RWPE2 (cell line): ENCODE data around the gene HMX1.

Source experiments
- ATAC-seq: fragments of 200-7000 bp; cut with Tn5 transposase; 3 replicates; pipeline ENCODE4 v1.9.1; 2021; ENCODE audit warnings: low read depth
- DNase-seq: peaks from one replicate; pipeline ENCODE4 v3.0.0-alpha.2; 2020; ENCODE audit warnings: low spot score
- H3K27ac ChIP-seq: fragments of 450-650 bp; 2 replicates; pipeline ENCODE4 v1.5.1; 2017; ENCODE audit warnings: mild to moderate bottlenecking; ENCODE audit not compliant: poor library complexity, severe bottlenecking
- H3K27me3 ChIP-seq: fragments of 250-450 bp; sonication (Bioruptor Pico); 2 replicates; pipeline ENCODE4 v1.5.1; 2021; ENCODE audit warnings: mild to moderate bottlenecking, moderate library complexity; ENCODE audit not compliant: insufficient read depth, poor library complexity, severe bottlenecking
- H3K36me3 ChIP-seq: fragments of 250-450 bp; sonication (Bioruptor Pico); 2 replicates; pipeline ENCODE4 v1.5.1; 2020; ENCODE audit warnings: low read depth, mild to moderate bottlenecking, moderate library complexity
- H3K4me1 ChIP-seq: fragments of 250-450 bp; sonication (Bioruptor Pico); 2 replicates; pipeline ENCODE4 v1.5.1; 2021; ENCODE audit warnings: mild to moderate bottlenecking, moderate library complexity; ENCODE audit not compliant: insufficient read depth, poor library complexity, severe bottlenecking
- H3K4me3 ChIP-seq: fragments of 250-450 bp; sonication (Bioruptor Pico); 2 replicates; pipeline ENCODE4 v1.5.1; 2021; ENCODE audit warnings: mild to moderate bottlenecking, moderate library complexity; ENCODE audit not compliant: severe bottlenecking
- H3K9me3 ChIP-seq: fragments of 250-450 bp; sonication (Bioruptor Pico); 2 replicates; pipeline ENCODE4 v1.5.1; 2021; ENCODE audit warnings: mild to moderate bottlenecking, moderate library complexity; ENCODE audit not compliant: severe bottlenecking
- TF ChIP-seq, protein P1 (sequence below): fragments of 450-650 bp; IDR thresholded peaks from one replicate; pipeline ENCODE4 v1.5.1; 2017; ENCODE audit warnings: mild to moderate bottlenecking, moderate library complexity; ENCODE audit not compliant: poor library complexity, severe bottlenecking

Gene HMX1

GRCh38 chr4:8829584-8829983, 42.1 kb downstream of the HMX1 start:
- ATAC-seq = no peak
- H3K9me3 ChIP-seq = no peaks in the 10 kb centered on the region
- no peak for DNase-seq
- no peak overlapping the region for H3K4me3 ChIP-seq
- H3K27me3 ChIP-seq = peaks cover 29% of the 10 kb centered on the region
- H3K27ac ChIP-seq = no peak overlapping the region
- no peaks in the 10 kb centered on the region for H3K36me3 ChIP-seq
- no peaks in the 10 kb centered on the region for H3K4me1 ChIP-seq
- TF ChIP-seq, protein P1, sequence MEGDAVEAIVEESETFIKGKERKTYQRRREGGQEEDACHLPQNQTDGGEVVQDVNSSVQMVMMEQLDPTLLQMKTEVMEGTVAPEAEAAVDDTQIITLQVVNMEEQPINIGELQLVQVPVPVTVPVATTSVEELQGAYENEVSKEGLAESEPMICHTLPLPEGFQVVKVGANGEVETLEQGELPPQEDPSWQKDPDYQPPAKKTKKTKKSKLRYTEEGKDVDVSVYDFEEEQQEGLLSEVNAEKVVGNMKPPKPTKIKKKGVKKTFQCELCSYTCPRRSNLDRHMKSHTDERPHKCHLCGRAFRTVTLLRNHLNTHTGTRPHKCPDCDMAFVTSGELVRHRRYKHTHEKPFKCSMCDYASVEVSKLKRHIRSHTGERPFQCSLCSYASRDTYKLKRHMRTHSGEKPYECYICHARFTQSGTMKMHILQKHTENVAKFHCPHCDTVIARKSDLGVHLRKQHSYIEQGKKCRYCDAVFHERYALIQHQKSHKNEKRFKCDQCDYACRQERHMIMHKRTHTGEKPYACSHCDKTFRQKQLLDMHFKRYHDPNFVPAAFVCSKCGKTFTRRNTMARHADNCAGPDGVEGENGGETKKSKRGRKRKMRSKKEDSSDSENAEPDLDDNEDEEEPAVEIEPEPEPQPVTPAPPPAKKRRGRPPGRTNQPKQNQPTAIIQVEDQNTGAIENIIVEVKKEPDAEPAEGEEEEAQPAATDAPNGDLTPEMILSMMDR = no peak

DNA sequence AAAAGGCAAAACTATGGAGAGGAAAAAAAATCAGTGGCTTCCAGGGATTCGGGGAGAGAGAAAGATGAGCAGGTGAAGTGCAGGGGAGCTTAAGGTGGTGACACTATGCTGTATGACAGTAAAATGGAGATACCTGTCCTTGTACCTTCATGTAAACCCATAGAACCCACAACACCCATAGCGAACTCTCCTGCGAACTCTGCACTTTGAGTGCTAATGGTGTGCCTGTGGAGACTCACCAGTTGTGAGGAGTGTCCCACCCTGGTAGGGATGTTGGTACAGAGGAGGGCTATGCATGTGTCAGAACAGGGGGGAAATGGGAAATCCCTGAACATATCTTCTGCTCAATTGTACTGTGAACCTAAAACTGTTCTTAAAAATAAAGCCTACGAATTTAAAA, 42.8 kb downstream of the HMX1 start:
- ATAC-seq (no peak), DNase-seq (no peak)
- Histone ChIP-seq H3K4me1 (no peaks in the 10 kb centered on the region), H3K27ac (no peak overlapping the region), H3K36me3 (no peaks in the 10 kb centered on the region), H3K4me3 (no peak overlapping the region), H3K27me3 (peaks cover 29% of the 10 kb centered on the region), H3K9me3 (no peaks in the 10 kb centered on the region)
- TF ChIP-seq, protein P1 = no peak

- DNase-seq (peak; percentile 35), ATAC-seq (no peak)
- Histone ChIP-seq H3K4me1 (no peaks in the 10 kb centered on the region), H3K27ac (no peak overlapping the region), H3K4me3 (no peak overlapping the region), H3K9me3 (no peaks in the 10 kb centered on the region), H3K27me3 (peaks cover 5% of the 10 kb centered on the region), H3K36me3 (no peaks in the 10 kb centered on the region)
- TF ChIP-seq, protein P1 = no peak
Measured at GRCh38 chr4:8821151-8821950, 50.3 kb downstream of the HMX1 start.

GRCh38 chr4:8820178-8821102, 51.2 kb downstream of the HMX1 start:
- DNase-seq (peak; percentile 48), ATAC-seq (no peak)
- H3K9me3 ChIP-seq = no peaks in the 10 kb centered on the region
- peaks cover 2% of the 10 kb centered on the region for H3K27me3 ChIP-seq
- H3K4me1 ChIP-seq = no peaks in the 10 kb centered on the region
- H3K27ac ChIP-seq = no peak overlapping the region
- no peak overlapping the region for H3K4me3 ChIP-seq
- H3K36me3 ChIP-seq = no peaks in the 10 kb centered on the region
- TF ChIP-seq, protein P1 = no peak
